HFFc6 (cell line): ENCODE data around the gene UBAC2. TPM values are rescaled to one million over a fixed set of nuclear protein-coding genes. Genes with fewer than 3 reads are reported as not detected.
A peak's percentile ranks its signal among the peaks of the same experiment; 100 is the strongest.

Source experiments
- DNase-seq: peaks from one replicate; pipeline ENCODE4 v3.0.0-alpha.2; 2018
- H3K27ac Mint-ChIP-seq: 2 replicates; pipeline ENCODE4 v1.8.0; 2020; ENCODE audit warnings: mild to moderate bottlenecking, mixed read lengths
- H3K27me3 Mint-ChIP-seq: 2 replicates; pipeline ENCODE4 v1.8.0; 2021; ENCODE audit warnings: mild to moderate bottlenecking, moderate library complexity, mixed read lengths; ENCODE audit not compliant: insufficient read depth
- H3K36me3 Mint-ChIP-seq: 2 replicates; pipeline ENCODE4 v1.8.0; 2021; ENCODE audit warnings: low read depth, mixed read lengths
- H3K4me1 Mint-ChIP-seq: 2 replicates; pipeline ENCODE4 v1.8.0; 2020; ENCODE audit warnings: low read depth, mixed read lengths
- H3K4me3 Mint-ChIP-seq: 2 replicates; pipeline ENCODE4 v1.8.0; 2020; ENCODE audit warnings: mild to moderate bottlenecking, moderate library complexity, mixed read lengths
- H3K9me3 Mint-ChIP-seq: 2 replicates; pipeline ENCODE4 v1.8.0; 2020; ENCODE audit warnings: mild to moderate bottlenecking, mixed read lengths
- total RNA-seq, 6 experiments: library from RNA; stranded (reverse); fragmentation: NEBNext Ultra II Directional; extraction: Animal tissue kit (Norgen Biotek cat#: 25700); gene quantifications; 2 replicates in 1 of 6; 3 replicates in 5 of 6; pipeline ENCODE4 v1.2.3, GENCODE V29; 2021
- TF ChIP-seq, protein P1 (sequence below): fragments of 200-600 bp; sonication (generic); IDR thresholded peaks from 2 replicates; pipeline ENCODE4 v1.5.0; 2021; ENCODE audit warnings: antibody characterized with exemption, mild to moderate bottlenecking

Gene UBAC2
- total RNA-seq, 6 experiments from 2014 or later = 38.8 to 53.5 (median 46.4) TPM

DNA sequence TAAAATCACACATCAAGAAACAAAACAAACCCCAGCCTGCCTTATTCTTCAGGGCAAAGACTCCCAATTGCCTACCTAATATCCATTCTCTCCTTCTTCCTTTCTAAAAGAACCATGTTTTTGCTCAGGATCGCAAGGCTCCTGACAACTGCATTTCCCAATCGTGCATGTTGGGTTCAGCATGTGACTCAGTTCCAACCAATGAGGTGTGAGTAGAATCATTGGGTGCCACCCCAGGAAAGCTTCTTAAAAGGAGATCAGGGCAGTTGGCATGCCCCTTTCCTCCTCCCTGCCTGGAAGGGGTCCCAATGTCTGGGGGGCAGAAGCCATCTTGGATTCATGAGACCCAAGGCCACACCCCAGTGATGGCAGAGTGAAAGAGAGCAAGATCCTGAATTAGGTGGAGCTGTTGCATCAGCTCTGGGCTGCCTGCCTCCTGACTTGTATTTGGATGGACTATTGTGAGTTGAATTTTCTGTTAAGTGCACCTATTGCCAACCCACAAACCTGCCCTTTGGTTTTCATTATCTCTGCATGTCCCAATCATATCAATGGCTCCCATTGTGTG lies 26.0 kb upstream of the UBAC2 start:
- peaks cover 36% of the 10 kb centered on the region for H3K27me3 Mint-ChIP-seq
- H3K27ac Mint-ChIP-seq = no peak overlapping the region
- no peaks in the 10 kb centered on the region for H3K36me3 Mint-ChIP-seq
- no peak overlapping the region for H3K4me3 Mint-ChIP-seq
- DNase-seq = no peak
- TF ChIP-seq, protein P1, sequence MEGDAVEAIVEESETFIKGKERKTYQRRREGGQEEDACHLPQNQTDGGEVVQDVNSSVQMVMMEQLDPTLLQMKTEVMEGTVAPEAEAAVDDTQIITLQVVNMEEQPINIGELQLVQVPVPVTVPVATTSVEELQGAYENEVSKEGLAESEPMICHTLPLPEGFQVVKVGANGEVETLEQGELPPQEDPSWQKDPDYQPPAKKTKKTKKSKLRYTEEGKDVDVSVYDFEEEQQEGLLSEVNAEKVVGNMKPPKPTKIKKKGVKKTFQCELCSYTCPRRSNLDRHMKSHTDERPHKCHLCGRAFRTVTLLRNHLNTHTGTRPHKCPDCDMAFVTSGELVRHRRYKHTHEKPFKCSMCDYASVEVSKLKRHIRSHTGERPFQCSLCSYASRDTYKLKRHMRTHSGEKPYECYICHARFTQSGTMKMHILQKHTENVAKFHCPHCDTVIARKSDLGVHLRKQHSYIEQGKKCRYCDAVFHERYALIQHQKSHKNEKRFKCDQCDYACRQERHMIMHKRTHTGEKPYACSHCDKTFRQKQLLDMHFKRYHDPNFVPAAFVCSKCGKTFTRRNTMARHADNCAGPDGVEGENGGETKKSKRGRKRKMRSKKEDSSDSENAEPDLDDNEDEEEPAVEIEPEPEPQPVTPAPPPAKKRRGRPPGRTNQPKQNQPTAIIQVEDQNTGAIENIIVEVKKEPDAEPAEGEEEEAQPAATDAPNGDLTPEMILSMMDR = no peak
- H3K4me1 Mint-ChIP-seq = no peaks in the 10 kb centered on the region; the same call in 1 of the 2 replicates
- no peaks in the 10 kb centered on the region; the same call in 1 of the 2 replicates for H3K9me3 Mint-ChIP-seq

DNA sequence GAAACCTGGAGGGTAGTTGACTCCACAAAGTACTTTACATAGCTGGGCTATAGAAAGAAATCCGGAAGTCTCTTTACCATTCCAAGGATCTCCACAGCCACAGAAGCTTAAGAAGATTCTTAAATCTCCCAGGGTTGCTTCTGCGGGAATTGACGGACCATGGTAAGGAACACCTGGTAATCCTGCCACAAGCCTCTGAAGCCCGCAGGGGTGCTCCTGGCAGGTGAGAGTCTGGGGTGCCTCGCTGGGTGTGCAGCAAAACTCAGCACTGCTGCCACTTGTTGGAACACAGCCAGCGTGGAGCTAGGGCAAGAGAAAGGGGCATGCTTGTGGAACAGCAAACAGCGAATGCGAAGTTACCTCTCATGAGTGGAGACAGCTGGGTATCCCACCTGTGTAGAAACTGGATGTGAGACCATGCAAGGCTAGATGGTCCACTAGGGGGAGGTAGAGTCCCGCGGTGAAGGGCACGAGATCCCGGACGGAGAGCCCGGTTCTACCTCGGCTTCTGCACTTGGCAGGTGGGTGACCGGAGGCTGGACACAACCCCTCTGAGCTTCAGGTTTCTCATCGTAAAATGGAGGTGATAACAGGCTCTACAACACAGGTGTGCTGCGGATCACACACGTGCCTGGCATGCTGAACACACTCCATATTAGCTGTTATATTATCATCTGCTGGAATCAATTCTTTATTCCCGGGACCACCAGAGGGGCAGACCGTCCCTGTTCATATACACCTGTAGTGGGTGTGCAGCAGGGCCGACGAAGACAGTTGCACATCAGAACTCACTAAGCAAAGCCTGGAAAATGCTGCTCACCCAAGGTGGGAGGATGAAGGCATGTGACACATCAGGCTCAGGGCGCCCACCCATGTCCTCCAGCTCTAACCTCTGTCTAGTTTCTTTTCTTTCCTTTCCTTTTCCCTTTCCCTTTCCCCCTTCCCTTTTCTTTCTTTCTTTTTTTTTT lies 24.1 kb upstream of the UBAC2 start:
- DNase-seq = peak; percentile 14
- no peak overlapping the region for H3K27ac Mint-ChIP-seq
- peaks cover 39% of the 10 kb centered on the region for H3K27me3 Mint-ChIP-seq
- H3K4me3 Mint-ChIP-seq = no peak overlapping the region
- TF ChIP-seq, protein P1 = peak; percentile 94
- H3K4me1 Mint-ChIP-seq = no peaks in the 10 kb centered on the region; the same call in 1 of the 2 replicates
- H3K9me3 Mint-ChIP-seq = peaks cover 3% of the 10 kb centered on the region
- H3K36me3 Mint-ChIP-seq = no peaks in the 10 kb centered on the region

DNA sequence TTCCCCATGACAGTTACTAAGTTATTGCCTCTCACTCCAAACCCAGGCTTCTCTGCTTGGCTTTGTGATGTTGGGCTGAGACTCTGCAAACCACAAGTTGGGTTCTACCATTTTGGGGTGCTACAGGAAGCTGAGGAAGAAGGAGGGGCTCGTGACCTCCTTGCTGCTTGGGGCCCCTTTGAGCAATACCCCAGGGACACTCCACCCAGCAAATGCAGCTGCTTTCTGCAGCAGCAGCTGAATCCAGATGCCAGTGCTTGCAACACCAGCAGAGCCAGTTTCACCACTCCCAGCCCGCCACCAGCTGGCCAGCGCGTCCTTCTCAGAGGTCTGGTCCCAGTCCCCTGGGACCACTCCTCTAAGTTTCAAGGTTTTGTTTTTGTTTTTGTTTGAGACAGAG lies 22.0 kb upstream of the UBAC2 start:
- H3K27ac Mint-ChIP-seq = no peak overlapping the region
- H3K27me3 Mint-ChIP-seq = peaks cover 36% of the 10 kb centered on the region
- DNase-seq = no peak
- TF ChIP-seq, protein P1 = no peak
- H3K36me3 Mint-ChIP-seq = no peaks in the 10 kb centered on the region
- no peak overlapping the region for H3K4me3 Mint-ChIP-seq
- H3K9me3 Mint-ChIP-seq = peaks cover 6% of the 10 kb centered on the region
- H3K4me1 Mint-ChIP-seq = no peaks in the 10 kb centered on the region; the same call in 1 of the 2 replicates

- no peak overlapping the region for H3K4me3 Mint-ChIP-seq
- peaks cover 6% of the 10 kb centered on the region for H3K9me3 Mint-ChIP-seq
- TF ChIP-seq, protein P1 = no peak
- H3K4me1 Mint-ChIP-seq = no peaks in the 10 kb centered on the region; the same call in 1 of the 2 replicates
- H3K36me3 Mint-ChIP-seq = no peaks in the 10 kb centered on the region
- no peak overlapping the region for H3K27ac Mint-ChIP-seq
- DNase-seq = no peak
- H3K27me3 Mint-ChIP-seq = peaks cover 36% of the 10 kb centered on the region
These were observed 21.2 kb upstream of the UBAC2 start for GRCh38 chr13:99179460-99179859.

- Mint-ChIP-seq H3K27ac (no peak overlapping the region), H3K4me1 (no peaks in the 10 kb centered on the region), H3K4me3 (no peak overlapping the region), H3K36me3 (no peaks in the 10 kb centered on the region), H3K9me3 (peaks cover 6% of the 10 kb centered on the region), H3K27me3 (peaks cover 33% of the 10 kb centered on the region)
- DNase-seq = no peak
- TF ChIP-seq, protein P1 = no peak
These were observed 18.2 kb upstream of the UBAC2 start for GRCh38 chr13:99182439-99182838.
